ENCODE results near the gene TMEM126A.

The TMEM126A gene

DNA sequence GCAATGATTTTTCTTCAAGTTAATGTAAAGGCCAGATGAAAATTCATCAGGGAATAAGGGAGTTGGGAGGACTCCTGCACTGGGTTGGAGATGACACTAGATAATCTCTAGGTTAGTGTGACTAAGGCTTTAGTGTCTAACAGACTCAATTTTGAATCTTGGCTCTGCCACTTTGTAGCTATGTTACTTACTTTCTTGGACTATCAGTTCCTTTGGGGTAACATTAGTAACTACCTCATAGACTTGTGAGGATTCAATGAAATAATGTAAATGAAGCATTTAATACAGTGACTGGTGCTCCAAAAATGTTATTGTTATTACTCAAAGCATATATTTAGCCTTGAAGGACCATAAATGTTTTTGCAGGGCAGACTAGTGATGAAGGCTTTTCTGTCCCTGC lies 47.8 kb downstream of the TMEM126A start:
- DNase-seq (ENCODE audit: low spot score) = no peak

DNA sequence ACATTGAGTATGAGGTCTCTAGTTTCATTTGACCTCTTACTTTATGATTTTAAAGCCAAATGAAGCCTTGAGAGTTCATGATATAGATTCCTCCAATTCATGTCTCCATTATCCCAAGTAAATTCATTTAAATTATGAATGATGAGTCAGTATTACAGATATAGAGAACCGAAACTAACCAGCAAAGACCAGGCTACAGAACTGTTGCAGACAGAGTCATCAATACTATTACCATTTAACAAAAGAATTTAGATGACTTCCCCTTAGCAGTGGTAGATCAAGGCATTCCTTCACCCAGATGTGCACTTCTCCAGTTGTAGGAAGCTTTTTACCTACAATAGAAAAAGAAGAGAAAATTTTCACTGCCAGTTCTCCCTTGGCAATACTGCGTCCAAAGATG lies 50.0 kb downstream of the TMEM126A start:
- no peak for DNase-seq (ENCODE audit: low spot score)

DNA sequence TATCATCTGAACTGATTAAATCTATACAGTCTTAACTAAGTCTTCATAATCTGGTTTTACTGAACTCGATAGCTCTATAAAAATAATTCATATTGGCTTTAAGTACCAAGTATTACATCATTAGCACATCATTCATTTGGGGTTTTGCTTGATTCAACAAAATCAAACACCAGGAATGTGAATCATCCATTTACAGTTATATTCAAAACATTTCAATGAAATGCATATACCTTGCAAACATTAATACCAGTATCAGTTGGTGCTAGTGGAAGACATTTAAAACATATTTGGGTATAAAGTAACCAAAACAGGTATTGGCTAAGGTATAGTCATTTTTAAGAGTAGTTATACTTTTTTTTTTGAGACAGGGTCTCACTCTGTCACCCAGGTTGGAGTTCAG lies 50.4 kb downstream of the TMEM126A start:
- DNase-seq (ENCODE audit: low spot score) = no peak

DNA sequence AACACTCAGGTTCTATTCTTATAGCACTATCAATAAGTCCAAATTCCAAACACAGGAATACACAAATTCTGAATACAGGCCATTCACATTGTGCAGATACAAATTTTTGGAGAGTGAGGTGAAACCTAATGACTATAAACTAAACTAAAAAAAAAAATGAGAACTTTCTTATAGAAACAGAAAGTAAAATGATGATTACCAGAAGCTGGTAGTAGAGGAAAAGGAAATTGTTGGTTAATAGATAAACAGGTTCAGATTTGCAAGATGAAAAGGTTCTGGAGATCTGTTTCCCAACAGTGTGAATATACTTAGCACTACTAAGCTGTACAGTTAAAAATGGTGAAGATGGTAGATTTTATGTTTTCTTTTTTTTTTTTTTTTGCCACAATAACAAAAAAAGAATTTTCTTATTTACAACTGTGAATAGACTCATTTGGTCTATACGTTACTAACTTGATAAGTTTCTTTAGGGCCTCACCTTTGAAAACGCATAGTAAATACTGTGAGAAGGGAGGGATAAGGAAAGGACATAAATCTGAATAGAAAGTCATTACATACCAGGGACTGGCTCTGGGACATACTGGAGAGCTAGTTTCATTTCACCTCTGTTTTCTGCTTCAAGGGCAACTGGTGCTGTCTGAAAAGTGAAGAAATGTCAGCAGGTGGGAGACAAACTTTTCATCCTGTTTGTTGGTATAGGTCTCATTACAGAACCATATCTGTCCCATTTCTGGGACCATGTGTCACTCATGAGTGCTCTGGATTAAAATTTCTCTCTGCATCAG lies 52.4 kb downstream of the TMEM126A start:
- no peak for DNase-seq (ENCODE audit: low spot score)

DNA sequence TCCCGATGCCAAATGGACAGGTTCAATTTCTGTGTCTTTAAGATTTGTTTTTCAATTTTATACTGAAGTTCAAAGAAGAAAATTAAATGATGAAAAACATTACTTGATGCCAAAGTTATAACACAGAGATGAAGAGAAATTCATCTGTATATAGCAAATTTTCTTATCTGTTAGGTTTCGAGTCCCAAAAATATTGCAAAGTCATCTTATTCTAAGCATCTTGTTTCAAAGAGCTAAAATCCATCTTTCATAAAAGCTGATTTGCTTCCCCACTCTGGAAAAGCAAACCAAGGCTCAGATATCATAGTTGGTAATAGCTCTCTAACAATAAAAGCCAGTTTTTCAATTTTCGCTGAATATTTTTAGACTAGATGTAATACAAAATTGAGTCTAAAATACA lies 57.2 kb downstream of the TMEM126A start:
- no peak for DNase-seq (ENCODE audit: low spot score)

DNA sequence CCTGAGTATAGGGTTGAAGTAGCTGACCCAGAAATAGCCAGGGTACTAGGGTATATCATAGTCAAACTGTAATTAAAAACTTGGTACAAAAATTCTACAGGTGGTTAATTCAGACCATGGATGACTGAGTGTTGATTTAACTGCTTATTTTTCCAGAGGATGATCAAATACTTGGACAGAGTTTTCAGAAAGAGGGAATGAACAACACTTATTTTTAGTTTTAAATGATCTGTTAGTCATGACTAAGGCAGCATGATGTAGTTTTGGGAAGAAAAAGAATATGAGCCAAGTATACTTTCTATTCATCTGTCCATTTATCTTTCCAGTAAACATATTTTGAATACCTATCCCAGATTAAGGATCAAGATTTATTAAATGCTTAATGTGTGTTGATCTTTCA lies 58.0 kb downstream of the TMEM126A start:
- no peak for DNase-seq (ENCODE audit: low spot score)
